Activated naive CD4-positive, alpha-beta T cell treated with anti-CD3 and anti-CD28 coated beads, Interleukin-2, amount 10 ng/mL, durations not matched to agents 7 days and 5 days (primary cell): ENCODE data around the gene NTMT1.

Experiments
- CTCF ChIA-PET: fragments of 350-600 bp; sonication (Branson Sonifier 250); formaldehyde crosslinking; loops from one replicate; lab custom pipeline; 2021; ENCODE audit warnings: antibody characterized with exemption; lab: Charles Lee
- DNase-seq: peaks from one replicate; pipeline ENCODE4 v3.0.0-alpha.2; 2020
- H3K27ac Mint-ChIP-seq: one replicate; pipeline ENCODE4 v1.8.0; 2021; ENCODE audit warnings: mild to moderate bottlenecking, moderate library complexity, mixed read lengths
- H3K27me3 Mint-ChIP-seq: one replicate; pipeline ENCODE4 v1.8.0; 2021; ENCODE audit warnings: mild to moderate bottlenecking, mixed read lengths
- H3K36me3 Mint-ChIP-seq: one replicate; pipeline ENCODE4 v1.8.0; 2021; ENCODE audit warnings: mixed read lengths
- H3K4me1 Mint-ChIP-seq: one replicate; pipeline ENCODE4 v1.8.0; 2021; ENCODE audit warnings: mixed read lengths
- H3K4me3 Mint-ChIP-seq: one replicate; pipeline ENCODE4 v1.8.0; 2021; ENCODE audit warnings: mild to moderate bottlenecking, moderate library complexity, mixed read lengths
- H3K9me3 Mint-ChIP-seq: one replicate; pipeline ENCODE4 v1.8.0; 2021; ENCODE audit warnings: mixed read lengths

NTMT1 gene

GRCh38 chr9:129682381-129682780, 56.4 kb downstream of the NTMT1 start:
- H3K4me3 Mint-ChIP-seq = no peak overlapping the region
- H3K9me3 Mint-ChIP-seq = no peaks in the 10 kb centered on the region
- no peak for DNase-seq
- H3K4me1 Mint-ChIP-seq = no peaks in the 10 kb centered on the region
- peaks cover 56% of the 10 kb centered on the region for H3K27me3 Mint-ChIP-seq
- CTCF ChIA-PET = no interaction called here
- no peaks in the 10 kb centered on the region for H3K36me3 Mint-ChIP-seq
- H3K27ac Mint-ChIP-seq = no peak overlapping the region

- Mint-ChIP-seq H3K4me1 (no peaks in the 10 kb centered on the region), H3K36me3 (no peaks in the 10 kb centered on the region), H3K27me3 (peaks cover 47% of the 10 kb centered on the region), H3K4me3 (no peak overlapping the region), H3K9me3 (no peaks in the 10 kb centered on the region), H3K27ac (no peak overlapping the region)
- CTCF ChIA-PET = no interaction called here
- DNase-seq = no peak
Observed at GRCh38 chr9:129685220-129685932, 59.4 kb downstream of the NTMT1 start.
